ENCODE results near the gene CCDC142.

DNA sequence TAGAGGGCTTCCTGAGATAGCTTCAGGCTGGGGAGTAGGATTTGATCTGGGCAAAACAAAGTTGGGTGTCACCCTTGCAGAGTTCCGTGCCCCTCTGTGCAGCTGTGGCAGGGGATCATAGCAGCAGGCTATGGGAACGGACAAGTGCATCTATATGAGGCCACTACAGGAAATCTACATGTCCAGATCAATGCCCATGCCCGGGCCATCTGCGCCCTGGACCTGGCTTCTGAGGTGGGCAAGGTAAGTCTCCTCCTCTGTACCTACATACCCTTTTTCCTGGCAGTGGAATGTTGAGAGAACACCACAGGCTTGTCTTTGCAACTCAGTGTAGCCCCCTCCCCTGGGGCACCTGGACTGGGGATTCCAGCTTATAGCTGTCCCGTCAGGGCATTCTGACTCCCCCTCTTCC, 57.8 kb downstream of the CCDC142 start:
- no peak for TF ChIP-seq EP300 (conservative IDR thresholded peaks at IDR 0.05; ENCODE audit: poor library complexity, severe bottlenecking)
- TF ChIP-seq EZH2 (IDR thresholded peaks at IDR 0.05; ENCODE audit: borderline replicate concordance, insufficient read depth, low read length, poor library complexity, severe bottlenecking), result no peak
- no peak for TF ChIP-seq TAF1 (IDR thresholded peaks at IDR 0.05; ENCODE audit: low read depth)
- TF ChIP-seq, protein P1, sequence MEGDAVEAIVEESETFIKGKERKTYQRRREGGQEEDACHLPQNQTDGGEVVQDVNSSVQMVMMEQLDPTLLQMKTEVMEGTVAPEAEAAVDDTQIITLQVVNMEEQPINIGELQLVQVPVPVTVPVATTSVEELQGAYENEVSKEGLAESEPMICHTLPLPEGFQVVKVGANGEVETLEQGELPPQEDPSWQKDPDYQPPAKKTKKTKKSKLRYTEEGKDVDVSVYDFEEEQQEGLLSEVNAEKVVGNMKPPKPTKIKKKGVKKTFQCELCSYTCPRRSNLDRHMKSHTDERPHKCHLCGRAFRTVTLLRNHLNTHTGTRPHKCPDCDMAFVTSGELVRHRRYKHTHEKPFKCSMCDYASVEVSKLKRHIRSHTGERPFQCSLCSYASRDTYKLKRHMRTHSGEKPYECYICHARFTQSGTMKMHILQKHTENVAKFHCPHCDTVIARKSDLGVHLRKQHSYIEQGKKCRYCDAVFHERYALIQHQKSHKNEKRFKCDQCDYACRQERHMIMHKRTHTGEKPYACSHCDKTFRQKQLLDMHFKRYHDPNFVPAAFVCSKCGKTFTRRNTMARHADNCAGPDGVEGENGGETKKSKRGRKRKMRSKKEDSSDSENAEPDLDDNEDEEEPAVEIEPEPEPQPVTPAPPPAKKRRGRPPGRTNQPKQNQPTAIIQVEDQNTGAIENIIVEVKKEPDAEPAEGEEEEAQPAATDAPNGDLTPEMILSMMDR (IDR thresholded peaks at IDR 0.05; ENCODE audit: poor library complexity, severe bottlenecking), result no peak
- TF ChIP-seq MXI1 (conservative IDR thresholded peaks at IDR 0.05; ENCODE audit: poor library complexity, severe bottlenecking), result no peak
- no peak for TF ChIP-seq RAD21 (conservative IDR thresholded peaks at IDR 0.05)
- TF ChIP-seq POLR2AphosphoS5 (IDR thresholded peaks at IDR 0.05), result no peak
- TF ChIP-seq, protein P2, sequence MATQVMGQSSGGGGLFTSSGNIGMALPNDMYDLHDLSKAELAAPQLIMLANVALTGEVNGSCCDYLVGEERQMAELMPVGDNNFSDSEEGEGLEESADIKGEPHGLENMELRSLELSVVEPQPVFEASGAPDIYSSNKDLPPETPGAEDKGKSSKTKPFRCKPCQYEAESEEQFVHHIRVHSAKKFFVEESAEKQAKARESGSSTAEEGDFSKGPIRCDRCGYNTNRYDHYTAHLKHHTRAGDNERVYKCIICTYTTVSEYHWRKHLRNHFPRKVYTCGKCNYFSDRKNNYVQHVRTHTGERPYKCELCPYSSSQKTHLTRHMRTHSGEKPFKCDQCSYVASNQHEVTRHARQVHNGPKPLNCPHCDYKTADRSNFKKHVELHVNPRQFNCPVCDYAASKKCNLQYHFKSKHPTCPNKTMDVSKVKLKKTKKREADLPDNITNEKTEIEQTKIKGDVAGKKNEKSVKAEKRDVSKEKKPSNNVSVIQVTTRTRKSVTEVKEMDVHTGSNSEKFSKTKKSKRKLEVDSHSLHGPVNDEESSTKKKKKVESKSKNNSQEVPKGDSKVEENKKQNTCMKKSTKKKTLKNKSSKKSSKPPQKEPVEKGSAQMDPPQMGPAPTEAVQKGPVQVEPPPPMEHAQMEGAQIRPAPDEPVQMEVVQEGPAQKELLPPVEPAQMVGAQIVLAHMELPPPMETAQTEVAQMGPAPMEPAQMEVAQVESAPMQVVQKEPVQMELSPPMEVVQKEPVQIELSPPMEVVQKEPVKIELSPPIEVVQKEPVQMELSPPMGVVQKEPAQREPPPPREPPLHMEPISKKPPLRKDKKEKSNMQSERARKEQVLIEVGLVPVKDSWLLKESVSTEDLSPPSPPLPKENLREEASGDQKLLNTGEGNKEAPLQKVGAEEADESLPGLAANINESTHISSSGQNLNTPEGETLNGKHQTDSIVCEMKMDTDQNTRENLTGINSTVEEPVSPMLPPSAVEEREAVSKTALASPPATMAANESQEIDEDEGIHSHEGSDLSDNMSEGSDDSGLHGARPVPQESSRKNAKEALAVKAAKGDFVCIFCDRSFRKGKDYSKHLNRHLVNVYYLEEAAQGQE (IDR thresholded peaks at IDR 0.05; ENCODE audit: borderline replicate concordance), result no peak
- no peak for TF ChIP-seq SMC3 (conservative IDR thresholded peaks at IDR 0.05; ENCODE audit: poor library complexity)
